ENCODE results near the gene NOXO1.

- TF ChIP-seq CTCF (conservative IDR thresholded peaks at IDR 0.05; ENCODE audit: low read depth, low read length) = no peak
- TF ChIP-seq EZH2 (IDR thresholded peaks at IDR 0.05; ENCODE audit: low read length, unreplicated experiment) = no peak
Observed at GRCh38 chr16:1958715-1959268, 22.5 kb downstream of the NOXO1 start.

Data from PC-3 (cell line).